WTC11 (cell line): ENCODE measurements around the gene PLPP3. TPM values are rescaled to one million over a fixed set of nuclear protein-coding genes. Genes with fewer than 3 reads are reported as not detected.
A peak's percentile ranks its signal among the peaks of the same experiment; 100 is the strongest.

Experiments
- ATAC-seq: fragments of 200-7000 bp; cut with Tn5 transposase; 2 replicates; pipeline ENCODE4 v1.10.0; 2021; ENCODE audit warnings: mild to moderate bottlenecking, moderate library complexity
- CTCF ChIA-PET: fragments of 300-600 bp; sonication (Branson Sonifier 250); formaldehyde crosslinking; loops from one replicate; lab custom pipeline; 2021; ENCODE audit warnings: antibody characterized with exemption; lab: Charles Lee
- POLR2A ChIA-PET: fragments of 350-600 bp; sonication (Branson Sonifier 250); formaldehyde crosslinking; loops from one replicate; lab custom pipeline; 2021; ENCODE audit warnings: antibody characterized with exemption; lab: Charles Lee
- DNase-seq: peaks from one replicate; pipeline ENCODE4 v3.0.0; 2021; ENCODE audit warnings: low spot score
- H3K27ac Mint-ChIP-seq: 2 replicates; pipeline ENCODE4 v1.8.0; 2021; ENCODE audit warnings: mixed read lengths
- H3K27me3 Mint-ChIP-seq: 2 replicates; pipeline ENCODE4 v1.8.0; 2021; ENCODE audit warnings: low read depth, mild to moderate bottlenecking, moderate library complexity, mixed read lengths
- H3K36me3 Mint-ChIP-seq: 2 replicates; pipeline ENCODE4 v1.8.0; 2021; ENCODE audit warnings: mixed read lengths
- H3K4me1 Mint-ChIP-seq: 2 replicates; pipeline ENCODE4 v1.8.0; 2022; ENCODE audit warnings: mixed read lengths
- H3K4me3 Mint-ChIP-seq: 2 replicates; pipeline ENCODE4 v1.8.0; 2021; ENCODE audit warnings: mild to moderate bottlenecking, moderate library complexity, mixed read lengths
- H3K9me3 Mint-ChIP-seq: 2 replicates; pipeline ENCODE4 v1.8.0; 2021; ENCODE audit warnings: mixed read lengths
- AR ChIP-seq: fragments of 250-450 bp; sonication (Bioruptor Pico); IDR thresholded peaks from 2 replicates; pipeline ENCODE4 v1.9.0; 2021; ENCODE audit warnings: mild to moderate bottlenecking
- ARID4B ChIP-seq: sonication (generic); formaldehyde crosslinking; IDR thresholded peaks from 2 replicates; pipeline ENCODE4 v1.8.0; 2023; ENCODE audit warnings: missing genetic modification reagents, mild to moderate bottlenecking, borderline replicate concordance
- ATF3 ChIP-seq: sonication (generic); formaldehyde crosslinking; conservative IDR thresholded peaks from 2 replicates; pipeline ENCODE4 v1.8.1; 2022; ENCODE audit warnings: mild to moderate bottlenecking, missing genetic modification reagents
- CREM ChIP-seq: sonication (generic); formaldehyde crosslinking; IDR thresholded peaks from 2 replicates; pipeline ENCODE4 v1.8.1; 2022; ENCODE audit warnings: mild to moderate bottlenecking, missing genetic modification reagents, moderate library complexity
- FOXJ3 ChIP-seq: sonication (generic); formaldehyde crosslinking; IDR thresholded peaks from 2 replicates; pipeline ENCODE4 v1.9.0; 2021; ENCODE audit warnings: missing genetic modification reagents, mild to moderate bottlenecking, borderline replicate concordance
- GTF2I ChIP-seq: fragments of 250-450 bp; sonication (Bioruptor Pico); conservative IDR thresholded peaks from 2 replicates; pipeline ENCODE4 v1.4.0; 2021; ENCODE audit warnings: mild to moderate bottlenecking
- HMGA2 ChIP-seq: fragments of 250-450 bp; sonication (Bioruptor Pico); IDR thresholded peaks from 2 replicates; pipeline ENCODE4 v1.4.0; 2021; ENCODE audit warnings: mild to moderate bottlenecking, moderate library complexity
- KAT7 ChIP-seq: sonication (generic); formaldehyde crosslinking; IDR thresholded peaks from 2 replicates; pipeline ENCODE4 v1.8.1; 2023; ENCODE audit warnings: missing genetic modification reagents, mild to moderate bottlenecking, borderline replicate concordance
- MYBL2 ChIP-seq: sonication (generic); formaldehyde crosslinking; IDR thresholded peaks from 2 replicates; pipeline ENCODE4 v1.8.1; 2023; ENCODE audit warnings: mild to moderate bottlenecking, moderate library complexity, missing genetic modification reagents
- NFE2L1 ChIP-seq: sonication (generic); formaldehyde crosslinking; IDR thresholded peaks from 2 replicates; pipeline ENCODE4 v1.8.1; 2023; ENCODE audit warnings: missing genetic modification reagents
- NFYB ChIP-seq: sonication (generic); formaldehyde crosslinking; conservative IDR thresholded peaks from 2 replicates; pipeline ENCODE4 v1.8.0; 2022; ENCODE audit warnings: low read depth, missing genetic modification reagents
- PRDM15 ChIP-seq: sonication (generic); formaldehyde crosslinking; IDR thresholded peaks from 2 replicates; pipeline ENCODE4 v1.8.0; 2022; ENCODE audit warnings: missing genetic modification reagents
- SMAD4 ChIP-seq: sonication (generic); formaldehyde crosslinking; IDR thresholded peaks from 2 replicates; pipeline ENCODE4 v1.8.0; 2022; ENCODE audit warnings: mild to moderate bottlenecking, missing genetic modification reagents
- SOX15 ChIP-seq: fragments of 250-450 bp; sonication (Bioruptor Pico); IDR thresholded peaks from 2 replicates; pipeline ENCODE4 v1.9.0; 2021; ENCODE audit warnings: mild to moderate bottlenecking
- SP1 ChIP-seq: sonication (generic); formaldehyde crosslinking; conservative IDR thresholded peaks from 2 replicates; pipeline ENCODE4 v1.8.1; 2022; ENCODE audit warnings: missing genetic modification reagents
- TEAD1 ChIP-seq: sonication (generic); formaldehyde crosslinking; IDR thresholded peaks from 2 replicates; pipeline ENCODE4 v1.8.0; 2022; ENCODE audit warnings: mild to moderate bottlenecking, missing genetic modification reagents
- TP53 ChIP-seq: sonication (generic); formaldehyde crosslinking; IDR thresholded peaks from 2 replicates; pipeline ENCODE4 v1.8.1; 2023; ENCODE audit warnings: mild to moderate bottlenecking, missing genetic modification reagents
- ZBTB21 ChIP-seq: sonication (generic); formaldehyde crosslinking; IDR thresholded peaks from 2 replicates; pipeline ENCODE4 v1.8.1; 2023; ENCODE audit warnings: mild to moderate bottlenecking, missing genetic modification reagents, borderline replicate concordance
- ZNF425 ChIP-seq: fragments of 250-450 bp; sonication (Bioruptor Pico); conservative IDR thresholded peaks from 2 replicates; pipeline ENCODE4 v1.9.0; 2021; ENCODE audit warnings: mild to moderate bottlenecking
- total RNA-seq: library from RNA; stranded (reverse); gene quantifications from 3 replicates; pipeline ENCODE4 v1.2.3, GENCODE V29; 2021

The PLPP3 gene
- total RNA-seq, 1 experiment from 2014 or later, result 31.0 TPM

- TF ChIP-seq GTF2I (peak; percentile 93; the same call in 1 of the 2 replicates), FOXJ3 (CRISPR knock-in tag) (no peak), NFE2L1 (CRISPR knock-in tag) (no peak), SP1 (CRISPR knock-in tag) (0 out of 2 replicates have a peak, but pooled peaks have one; percentile 11), KAT7 (no peak)
Measured at GRCh38 chr1:56578138-56578962, 1.0 kb downstream of the PLPP3 start (continued).

GRCh38 chr1:56577406-56578137 is 1.8 kb downstream of the PLPP3 start:
- no peak; the same call in 1 of the 2 replicates for ATAC-seq
- no peaks in the 10 kb centered on the region for H3K27me3 Mint-ChIP-seq
- H3K4me1 Mint-ChIP-seq, result peaks cover 70% of the 10 kb centered on the region
- H3K36me3 Mint-ChIP-seq, result no peaks in the 10 kb centered on the region; the same call in 1 of the 2 replicates
- no peaks in the 10 kb centered on the region for H3K9me3 Mint-ChIP-seq
- ChIA-PET CTCF (interaction anchor here (0.6 to 3.8 kb wide), 14 partner anchors 11 to 440 kb away, joined by 3 to 16 read pairs (median 4); no protein-coding TSS in a partner anchor), POLR2A (interaction anchor here (0.9 to 2.2 kb wide), 7 partner anchors 13 to 142 kb away, joined by 3 to 12 read pairs (median 6); no protein-coding TSS in a partner anchor)
- peak overlapping the region; percentile 96 for H3K4me3 Mint-ChIP-seq
- peak overlapping the region; percentile 90 for H3K27ac Mint-ChIP-seq
- no peak for DNase-seq
- TF ChIP-seq TP53 (CRISPR knock-in tag), result no peak
- TF ChIP-seq ZNF425 (CRISPR knock-in tag), result no peak
- TF ChIP-seq CREM (CRISPR knock-in tag), result no peak
- TF ChIP-seq SOX15 (CRISPR knock-in tag), result no peak
- no peak for TF ChIP-seq KAT7
- TF ChIP-seq AR (CRISPR knock-in tag), result no peak
- no peak for TF ChIP-seq ZBTB21 (CRISPR knock-in tag)
- TF ChIP-seq HMGA2 (CRISPR knock-in tag), result no peak
- TF ChIP-seq ATF3 (CRISPR knock-in tag), result no peak
- no peak; the same call in 1 of the 2 replicates for TF ChIP-seq ARID4B (CRISPR knock-in tag)
- no peak for TF ChIP-seq PRDM15 (CRISPR knock-in tag)
- no peak for TF ChIP-seq MYBL2 (CRISPR knock-in tag)
- no peak for TF ChIP-seq SMAD4 (CRISPR knock-in tag)
- TF ChIP-seq TEAD1 (CRISPR knock-in tag), result no peak
- no peak for TF ChIP-seq NFYB (CRISPR knock-in tag)
